ENCODE results near the gene RLN3. TPM values are rescaled to one million over a fixed set of nuclear protein-coding genes. Genes with fewer than 3 reads are reported as not detected.

The RLN3 gene
- total and polyA plus RNA-seq, 2 of the 8 experiments (the other 6 are each of a cell fraction or from before 2014, with no cell fraction given), result not detected

DNA sequence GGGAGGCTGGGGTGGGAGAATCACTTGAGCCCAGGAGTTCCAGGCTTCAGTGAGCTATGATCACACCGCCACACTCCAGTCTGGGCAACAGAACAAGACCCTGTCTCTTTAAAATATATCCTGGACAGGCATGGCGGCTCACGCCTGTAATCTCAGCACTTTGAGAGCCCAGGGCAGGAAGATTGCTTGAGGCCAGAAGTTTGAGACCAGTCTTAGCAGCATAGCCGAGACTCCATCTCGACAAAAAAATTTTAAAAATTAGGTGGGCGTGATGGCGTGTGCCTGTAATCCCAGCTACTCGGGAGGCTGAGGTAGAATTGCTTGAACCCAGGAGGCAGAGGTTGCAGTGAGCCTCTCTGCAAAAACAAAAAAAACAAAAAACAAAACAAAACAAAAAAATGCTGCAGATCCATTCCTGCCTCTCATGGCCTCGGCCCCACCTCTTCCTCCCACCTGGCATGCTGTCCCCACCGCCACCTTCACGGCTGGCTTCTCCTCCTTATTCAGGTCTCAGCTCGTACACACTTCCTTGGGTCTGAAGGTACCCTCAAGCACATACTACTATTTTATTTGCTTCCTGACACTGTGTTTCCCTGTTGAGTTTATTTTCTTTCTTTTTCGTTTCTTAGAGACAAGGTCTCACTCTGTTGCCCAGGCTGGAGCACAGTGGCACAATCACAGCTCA is 27.1 kb upstream of the RLN3 start:
- FAIRE-seq, result no peak
- no peak overlapping the region for H2BK15ac ChIP-seq (ENCODE audit: low read length)

More for the DNA sequence above, 27.1 kb upstream of the RLN3 start:
- Histone ChIP-seq H3K9me3 (ENCODE audit: insufficient read depth in 2 of 2, low read depth in 1 of 2, low read length in 1 of 2) (peaks cover 6 to 12% of the 10 kb centered on the region in 2 experiments; a peak in 3 of 4 replicates), H2AFZ (ENCODE audit: low read length) (no peak overlapping the region), H3K27me3 (replicated peaks in 1 of 4; ENCODE audit: control insufficient read depth in 3 of 4, extremely low read depth in 1 of 4, insufficient read depth in 3 of 4, low read length in 3 of 4) (no peaks in the 10 kb centered on the region), H4K8ac (ENCODE audit: extremely low read depth, insufficient read depth, low read length) (no peak overlapping the region), H3K23ac (ENCODE audit: insufficient read length) (no peak overlapping the region), H3K27ac (ENCODE audit: low read depth, low read length) (no peak overlapping the region), H2BK20ac (ENCODE audit: low read length) (no peak overlapping the region), H4K91ac (replicated peaks; ENCODE audit: insufficient read length, low read length) (no peak overlapping the region), H3K4me3 (ENCODE audit: extremely low read depth in 1 of 4, insufficient read depth in 2 of 4, low read depth in 3 of 4, low read length in 4 of 4) (no peak overlapping the region), H4K20me1 (replicated peaks in 1 of 2; ENCODE audit: control insufficient read depth in 1 of 2, insufficient read depth in 2 of 2, low read length in 2 of 2) (peaks cover 0 to 3% of the 10 kb centered on the region in 2 experiments), H3K23me2 (ENCODE audit: low read depth, low read length) (0 out of 2 replicates have a peak, but pooled peaks cover 1% of the 10 kb centered on the region), H3K36me3 (ENCODE audit: control insufficient read depth in 2 of 4, insufficient read depth in 4 of 4, low read length in 3 of 4) (peaks cover 0 to 7% (median 0%) of the 10 kb centered on the region in 4 experiments; a peak in 3 of 8 replicates), H2BK5ac (ENCODE audit: low read depth, low read length) (no peak overlapping the region), H3K14ac (ENCODE audit: insufficient read length) (no peak overlapping the region), H4K5ac (ENCODE audit: insufficient read length, low read depth, low read length) (no peak overlapping the region), H2AK5ac (ENCODE audit: low read depth, low read length) (no peak overlapping the region), H3K9ac (replicated peaks in 1 of 4; ENCODE audit: extremely low read depth in 1 of 4, low read depth in 3 of 4, low read length in 3 of 4) (no peak overlapping the region), H2BK120ac (replicated peaks; ENCODE audit: low read depth, low read length) (no peak overlapping the region), H3K4ac (replicated peaks; ENCODE audit: insufficient read length, low read depth, low read length) (no peak overlapping the region), H2BK12ac (ENCODE audit: low read depth, low read length) (no peak overlapping the region), H3K4me2 (ENCODE audit: insufficient read depth in 1 of 2, low read depth in 2 of 2, low read length in 2 of 2) (no peak overlapping the region), H3K4me1 (replicated peaks in 1 of 4; ENCODE audit: control insufficient read depth in 3 of 4, insufficient read depth in 4 of 4, low read length in 3 of 4) (peaks cover 0 to 4% (median under 1%) of the 10 kb centered on the region in 4 experiments; a peak in 5 of 7 replicates), H3K18ac (ENCODE audit: extremely low read depth, low read length) (no peak overlapping the region), H3K56ac (replicated peaks; ENCODE audit: insufficient read length, low read depth, low read length) (no peak overlapping the region), H3K79me1 (ENCODE audit: low read depth, low read length) (peaks cover 9% of the 10 kb centered on the region), H3K79me2 (ENCODE audit: control insufficient read depth in 1 of 2, insufficient read depth in 2 of 2, low read length in 2 of 2) (peaks cover 0 to 9% of the 10 kb centered on the region in 2 experiments; a peak in 2 of 4 replicates)
- WGBS, 2 experiments (ENCODE audit: extremely low coverage in 1 of 2, insufficient coverage in 1 of 2, insufficient read length in 1 of 2, insufficient replicate concordance in 2 of 2, low coverage in 1 of 2, low lambda C conversion rate in 2 of 2, missing lambda C conversion rate in 1 of 2), result 94% methylated on average over 13 of the region's 13 CpGs; no CpG with 5 or more reads in 1 of the 2 experiments
- TF ChIP-seq POLR2A (IDR thresholded peaks at IDR 0.05; ENCODE audit: control extremely low read depth in 1 of 2, low read depth in 2 of 2, low read length in 2 of 2) (no peak), EGR1 (IDR thresholded peaks at IDR 0.05; ENCODE audit: borderline replicate concordance, low read depth, low read length) (no peak), SP4 (IDR thresholded peaks at IDR 0.05; ENCODE audit: low read length) (no peak), YY1 (IDR thresholded peaks at IDR 0.05; ENCODE audit: low read depth, low read length) (no peak)
- TF ChIP-seq, protein P1, sequence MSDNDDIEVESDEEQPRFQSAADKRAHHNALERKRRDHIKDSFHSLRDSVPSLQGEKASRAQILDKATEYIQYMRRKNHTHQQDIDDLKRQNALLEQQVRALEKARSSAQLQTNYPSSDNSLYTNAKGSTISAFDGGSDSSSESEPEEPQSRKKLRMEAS (IDR thresholded peaks at IDR 0.05), result no peak
- TF ChIP-seq, protein P2, sequence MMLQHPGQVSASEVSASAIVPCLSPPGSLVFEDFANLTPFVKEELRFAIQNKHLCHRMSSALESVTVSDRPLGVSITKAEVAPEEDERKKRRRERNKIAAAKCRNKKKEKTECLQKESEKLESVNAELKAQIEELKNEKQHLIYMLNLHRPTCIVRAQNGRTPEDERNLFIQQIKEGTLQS (IDR thresholded peaks at IDR 0.05; ENCODE audit: insufficient read depth, low read depth, low read length), result no peak
- POLR2A ChIA-PET (ENCODE audit: partially characterized antibody), result interaction anchor here (1.0 to 3.6 kb wide), 2 partner anchors 16 to 21 kb away, joined by 6 to 9 read pairs; no protein-coding TSS in a partner anchor
- CTCF ChIA-PET (ENCODE audit: partially characterized antibody), result interaction anchor here (0.6 to 1.2 kb wide), 7 partner anchors 9 to 120 kb away, joined by 3 to 4 read pairs (median 3); partner anchors contain the start of gene RLN3
- DNase-seq (ENCODE audit: low read depth in 1 of 2, low spot score in 2 of 2), result no peak
